Inferior parietal cortex (tissue), 1 donor: Measurements from ENCODE around the gene TAB2.

ENCODE experiments used
- DNase-seq: peaks from one replicate; pipeline ENCODE4 v3.0.0-alpha.2; 2016; ENCODE audit errors: extremely low spot score

The TAB2 gene

DNA sequence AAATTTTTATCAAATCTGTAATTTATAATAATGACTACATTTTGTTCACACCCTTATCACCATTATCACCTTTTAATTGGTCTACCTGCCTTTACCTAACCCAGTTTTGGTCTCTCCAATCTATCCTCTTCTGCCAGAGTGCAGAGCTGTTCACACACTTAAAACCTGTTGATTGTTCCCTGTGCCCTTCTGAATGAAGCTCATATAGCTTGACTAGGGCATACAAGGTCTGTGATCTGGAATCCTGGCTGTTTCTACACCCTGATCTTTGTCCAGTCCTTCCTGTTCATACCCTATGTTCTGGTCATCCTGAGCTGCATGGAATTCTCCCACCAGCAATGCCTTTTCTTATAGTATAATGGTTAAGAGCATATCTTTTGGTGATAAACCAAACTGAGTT is 53.6 kb downstream of the TAB2 start:
- DNase-seq: no peak

DNA sequence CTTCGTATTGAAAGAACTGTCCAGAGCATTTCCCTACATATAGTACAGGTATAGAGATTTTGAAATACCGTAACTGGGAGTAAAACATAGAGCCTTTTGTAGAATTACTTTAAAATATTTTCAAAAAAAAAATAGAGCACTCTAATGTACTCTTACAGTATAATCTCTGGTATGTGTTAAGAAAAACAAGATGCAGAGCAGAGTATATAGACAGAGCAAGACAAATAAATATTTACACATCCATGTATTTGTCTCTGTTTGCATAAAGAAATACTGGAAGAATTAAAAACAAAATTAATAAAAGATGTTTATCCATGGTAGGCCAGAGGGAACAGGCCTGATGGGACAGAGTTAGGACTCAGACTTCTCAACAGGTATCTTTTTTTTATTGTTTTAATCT is 54.5 kb downstream of the TAB2 start:
- no peak for DNase-seq

DNA sequence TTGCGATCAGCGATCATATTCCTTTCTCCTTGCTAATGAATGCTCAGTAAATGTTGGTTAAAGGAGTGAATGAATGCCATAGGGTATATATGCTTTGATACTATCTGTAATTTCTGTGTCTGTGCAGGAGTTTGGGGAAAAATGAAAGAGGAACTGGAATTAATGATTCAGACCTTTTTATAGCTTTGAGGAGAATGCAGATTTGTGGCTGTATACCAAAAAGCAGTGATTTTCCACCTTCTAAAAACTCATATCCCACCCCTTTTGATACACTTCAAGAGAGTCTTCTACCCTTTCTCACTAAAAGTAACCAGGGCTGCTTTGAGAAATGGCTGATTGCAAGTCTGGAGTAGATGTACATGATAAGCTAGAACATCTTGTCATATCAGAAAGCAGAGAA is 56.0 kb downstream of the TAB2 start:
- DNase-seq: no peak

DNA sequence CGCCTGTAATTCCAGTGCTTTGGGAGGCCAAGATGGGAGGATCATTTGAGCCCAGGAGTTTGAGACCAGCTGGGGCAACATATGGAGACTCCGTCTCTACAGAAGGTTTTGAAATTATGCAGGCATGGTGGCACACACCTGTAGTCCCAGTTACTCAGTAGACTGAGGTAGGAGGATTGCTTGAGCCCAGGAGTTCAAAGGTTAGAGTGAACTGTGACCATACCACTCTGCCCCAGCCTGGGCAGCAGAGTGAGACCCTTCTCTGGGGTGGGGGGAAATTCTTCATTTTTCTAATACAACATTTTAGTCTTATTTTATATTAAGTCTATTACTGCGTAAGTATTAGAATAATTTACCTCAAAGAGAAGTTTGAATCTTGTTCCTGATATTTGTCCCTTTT is 62.5 kb downstream of the TAB2 start:
- no peak for DNase-seq

DNA sequence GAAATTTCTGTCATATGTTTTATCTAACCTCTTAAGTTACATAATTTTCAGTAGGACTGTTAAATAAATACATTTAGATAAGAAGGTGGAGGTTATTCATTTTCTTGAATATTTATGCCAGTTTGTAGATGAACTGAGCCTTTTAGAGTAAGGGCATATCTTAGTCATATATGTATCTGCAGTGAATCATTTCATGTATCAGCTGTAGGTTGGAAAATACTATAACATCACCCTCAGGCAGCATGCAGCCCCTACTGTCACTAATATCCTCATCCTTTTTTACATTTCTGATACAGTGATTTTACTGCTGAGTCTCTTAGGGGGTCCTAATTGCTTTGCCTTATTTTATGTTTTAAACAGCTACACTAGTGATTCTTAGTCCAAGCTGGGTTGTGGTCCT is 63.0 kb downstream of the TAB2 start:
- no peak for DNase-seq

DNA sequence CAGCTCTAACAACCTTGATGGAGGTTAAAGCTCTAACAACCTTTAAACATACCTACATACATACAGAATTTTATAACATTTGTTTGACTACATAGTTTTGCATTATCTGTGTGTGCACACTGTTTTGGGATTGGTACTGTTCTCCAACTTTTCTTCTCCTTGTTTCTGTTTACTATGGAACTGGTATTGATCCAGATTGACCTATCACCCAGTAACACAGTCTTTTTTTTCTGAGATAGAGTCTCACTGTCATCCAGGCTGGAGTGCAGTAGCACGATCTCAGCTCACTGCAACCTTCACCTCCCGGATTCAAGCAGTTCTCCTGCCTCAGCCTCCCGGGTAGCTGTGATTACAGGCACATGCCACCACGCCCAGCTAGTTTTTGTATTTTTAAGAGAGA is 65.9 kb downstream of the TAB2 start:
- no peak for DNase-seq

DNA sequence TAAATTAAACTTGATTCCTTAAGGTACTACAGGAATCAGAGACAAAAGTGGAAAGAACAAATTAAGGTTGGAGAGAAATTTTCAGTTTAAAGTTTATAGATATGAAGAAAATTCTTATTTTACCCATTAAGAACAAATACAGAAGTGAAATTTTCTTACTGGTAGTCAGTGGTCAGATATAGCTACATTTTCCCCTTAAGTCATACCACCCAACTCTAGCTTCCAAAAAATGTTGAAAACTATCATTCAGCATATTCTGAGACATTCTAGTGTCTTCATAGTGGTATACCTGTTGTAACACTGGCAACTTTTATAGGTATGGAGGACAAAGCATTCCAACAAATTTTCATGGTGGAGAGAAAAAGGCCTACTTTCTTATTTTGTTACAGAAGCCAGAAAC is 67.0 kb downstream of the TAB2 start:
- DNase-seq: no peak

DNA sequence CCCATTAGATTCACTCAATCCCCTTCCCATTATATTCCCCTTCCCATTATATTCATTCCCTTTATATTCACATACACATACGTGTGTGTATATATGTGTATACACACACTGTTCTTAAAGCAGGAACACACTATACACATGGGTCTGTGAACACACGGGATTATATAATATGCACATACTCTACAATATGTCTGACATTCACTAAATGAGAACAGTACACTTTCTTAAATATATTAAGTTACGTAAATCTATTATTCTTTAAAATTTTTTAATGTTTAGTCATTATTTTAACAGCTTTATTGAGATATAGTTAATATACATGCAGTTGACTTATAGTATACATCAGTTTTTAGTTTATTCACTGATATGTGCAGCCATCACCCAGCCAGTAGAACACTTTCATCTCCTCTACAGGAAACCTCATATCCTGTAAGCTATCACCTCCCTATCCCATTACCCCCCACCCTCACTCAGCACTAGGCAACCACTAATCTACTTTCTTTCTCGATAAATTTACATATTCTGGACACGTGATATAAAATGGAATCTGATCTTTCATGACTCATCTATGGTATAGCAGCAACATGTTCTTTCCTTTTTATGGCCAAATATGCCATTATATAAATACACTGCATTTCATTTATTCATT is 68.6 kb downstream of the TAB2 start:
- DNase-seq: no peak

DNA sequence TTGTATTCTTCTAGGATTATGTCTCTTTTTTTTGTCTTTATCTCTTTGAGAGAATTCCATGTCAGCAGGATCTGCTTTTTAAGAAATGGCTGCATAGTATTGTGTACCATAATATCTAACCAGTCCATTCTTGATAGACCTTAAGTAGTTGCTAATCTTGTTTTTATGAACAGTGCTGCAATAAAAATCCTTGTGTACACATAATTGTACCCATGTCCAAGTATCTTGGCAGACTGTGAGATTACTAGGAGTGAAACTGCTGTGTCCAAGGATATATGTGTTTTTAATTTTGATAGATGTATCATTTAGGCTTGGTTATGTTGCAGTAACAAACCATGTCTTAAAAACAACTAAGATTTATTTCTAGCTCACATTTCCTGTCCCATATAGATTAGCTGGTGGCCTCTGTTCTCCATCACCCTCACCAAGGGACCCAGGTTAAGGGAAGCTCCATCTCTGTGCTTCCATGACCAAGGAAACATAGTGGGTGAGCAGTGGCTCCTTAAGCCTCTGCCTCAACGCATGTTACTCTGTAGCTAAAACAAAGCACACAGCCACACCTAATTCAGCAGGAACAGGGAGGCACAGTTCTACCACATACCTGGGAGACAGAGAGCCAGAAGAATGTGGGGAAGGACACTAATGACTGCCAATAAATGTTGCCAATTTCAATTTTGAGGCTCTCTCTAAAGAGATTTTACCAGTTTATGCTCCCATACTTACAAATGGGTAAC is 70.4 kb downstream of the TAB2 start:
- no peak for DNase-seq

DNA sequence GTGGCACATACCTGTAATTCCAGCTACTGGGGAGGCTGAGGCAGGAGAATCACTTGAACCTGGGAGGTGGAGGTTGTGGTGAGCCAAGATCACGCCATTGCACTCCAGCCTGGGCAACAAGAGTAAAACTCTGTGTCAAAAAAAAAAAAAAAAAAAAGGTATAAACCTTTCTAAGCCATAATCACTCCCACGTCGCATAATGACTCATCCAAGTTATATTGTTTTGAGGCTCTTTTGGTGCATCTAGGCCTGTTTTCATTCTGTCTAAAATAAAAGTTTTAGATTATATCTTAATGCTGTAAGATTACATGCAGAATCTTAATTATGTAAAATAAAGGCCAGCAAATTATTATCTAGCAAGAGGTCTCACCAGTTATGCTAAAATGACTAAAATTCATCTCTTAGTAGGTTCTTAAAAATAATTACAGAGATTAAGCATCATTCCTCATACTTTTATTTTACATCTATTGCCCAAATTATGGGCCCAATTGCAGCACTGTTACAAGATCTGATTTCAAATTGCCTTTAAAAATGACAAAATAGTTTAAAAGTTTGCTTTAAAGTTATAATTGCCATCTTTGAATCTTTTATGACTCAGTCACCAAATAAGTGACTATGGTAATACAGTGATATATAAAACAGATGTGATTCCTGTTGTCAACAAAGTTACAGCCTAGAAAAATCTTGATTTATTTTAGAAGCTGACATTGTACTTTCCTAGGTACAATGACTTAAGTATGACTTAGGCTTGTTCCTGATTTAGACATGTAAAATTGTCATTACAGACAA is 72.2 kb downstream of the TAB2 start:
- DNase-seq: no peak

DNA sequence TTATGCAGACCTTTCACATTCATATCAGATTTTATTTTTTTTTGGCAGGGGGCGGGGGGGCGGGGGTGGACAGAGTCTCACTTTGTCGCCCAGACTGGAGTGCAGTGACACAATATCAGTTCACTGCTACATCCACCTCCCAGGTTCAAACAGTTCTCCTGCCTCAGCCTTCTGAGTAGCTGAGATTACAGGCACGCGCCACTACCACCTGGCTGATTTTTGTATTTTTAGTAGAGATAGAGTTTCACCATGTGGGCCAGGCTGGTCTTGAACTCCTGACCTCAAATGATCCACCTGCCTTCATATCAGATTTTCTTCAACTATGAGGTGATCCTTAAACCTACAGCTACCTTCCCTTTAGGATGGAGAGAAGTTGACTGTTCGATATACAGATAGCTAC is 74.6 kb downstream of the TAB2 start:
- no peak for DNase-seq

DNA sequence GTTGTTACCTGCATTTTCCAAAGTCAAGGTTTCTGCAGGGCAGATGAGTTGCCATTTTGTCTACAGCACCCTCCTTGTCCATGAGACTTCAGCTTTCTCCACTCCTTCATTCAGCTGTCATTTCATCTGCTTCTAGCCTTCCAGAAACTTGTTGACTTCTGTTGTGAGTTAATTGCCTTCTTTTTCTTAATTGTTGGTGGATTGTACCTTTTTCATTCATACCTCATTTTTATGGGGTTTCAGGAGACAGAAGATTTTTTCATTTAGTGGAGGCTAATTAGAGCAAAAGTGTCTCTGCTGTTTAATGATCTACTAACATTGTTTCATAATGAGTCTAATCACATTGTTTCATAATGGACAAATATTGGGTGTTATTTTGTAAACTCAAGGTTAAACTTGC is 75.0 kb downstream of the TAB2 start:
- no peak for DNase-seq

DNA sequence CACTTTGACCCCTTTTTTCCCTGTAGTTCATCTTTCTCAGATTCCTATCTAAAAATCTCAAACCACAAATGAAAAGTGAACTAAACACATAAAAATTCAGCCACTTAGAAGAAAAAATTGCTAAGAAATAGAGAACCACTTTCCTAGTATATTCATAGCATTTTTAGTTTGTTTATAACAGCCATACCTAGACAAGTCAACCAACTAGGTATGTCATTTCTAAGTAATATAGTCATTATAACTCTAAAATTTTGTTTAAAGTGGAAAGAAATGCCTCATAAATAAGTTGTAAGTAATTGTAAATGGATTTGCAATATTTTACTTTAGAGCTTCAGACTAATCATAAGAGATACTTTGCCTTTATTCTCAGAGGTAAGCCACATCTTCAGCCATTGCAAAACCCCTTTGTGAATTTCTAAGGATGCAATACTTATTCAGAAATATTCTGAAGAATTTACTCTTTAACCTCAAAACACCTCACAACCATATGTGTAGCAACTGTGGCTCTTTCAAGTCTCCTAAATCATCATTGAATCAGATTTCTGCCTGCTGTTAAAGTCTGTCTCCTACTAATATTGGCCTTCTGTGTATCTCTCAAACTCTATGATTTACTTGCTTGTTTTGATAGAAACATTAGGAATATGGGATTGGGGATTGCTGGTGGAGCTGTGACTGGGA is 75.6 kb downstream of the TAB2 start:
- no peak for DNase-seq

DNA sequence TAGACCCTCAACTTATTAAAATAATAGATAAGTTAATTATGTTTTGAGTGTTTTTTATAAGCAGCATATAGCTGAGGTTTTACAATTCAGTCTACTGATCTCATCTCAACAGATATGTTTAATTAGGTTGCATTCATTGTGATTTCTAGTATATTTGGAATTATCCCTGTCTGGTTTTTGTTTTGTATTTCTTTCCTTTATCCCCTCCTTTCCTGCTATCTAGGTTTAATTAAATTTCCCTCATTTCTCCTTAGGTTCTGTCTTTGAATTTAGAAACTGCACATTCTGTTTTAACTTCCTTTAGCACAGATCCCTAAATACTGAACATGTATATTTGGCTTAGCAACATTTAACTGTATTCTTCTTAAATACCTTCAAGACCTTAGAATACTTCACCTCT is 77.7 kb downstream of the TAB2 start:
- no peak for DNase-seq

DNA sequence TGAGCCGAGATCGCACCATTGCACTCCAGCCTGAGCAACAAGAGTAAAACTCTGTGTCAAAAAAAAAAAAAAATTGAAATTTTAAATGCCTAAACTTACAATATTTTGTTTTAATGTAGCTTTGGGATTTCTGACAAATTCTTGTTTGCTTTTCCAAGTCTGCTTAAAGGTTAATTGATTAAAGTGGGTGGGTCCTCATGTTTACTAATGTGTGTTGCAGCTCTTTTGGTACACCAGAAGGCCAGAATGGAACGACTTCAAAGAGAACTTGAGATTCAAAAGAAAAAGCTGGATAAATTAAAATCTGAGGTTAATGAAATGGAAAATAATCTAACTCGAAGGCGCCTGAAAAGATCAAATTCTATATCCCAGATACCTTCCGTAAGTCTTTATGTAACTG is 79.9 kb downstream of the TAB2 start:
- DNase-seq: no peak

DNA sequence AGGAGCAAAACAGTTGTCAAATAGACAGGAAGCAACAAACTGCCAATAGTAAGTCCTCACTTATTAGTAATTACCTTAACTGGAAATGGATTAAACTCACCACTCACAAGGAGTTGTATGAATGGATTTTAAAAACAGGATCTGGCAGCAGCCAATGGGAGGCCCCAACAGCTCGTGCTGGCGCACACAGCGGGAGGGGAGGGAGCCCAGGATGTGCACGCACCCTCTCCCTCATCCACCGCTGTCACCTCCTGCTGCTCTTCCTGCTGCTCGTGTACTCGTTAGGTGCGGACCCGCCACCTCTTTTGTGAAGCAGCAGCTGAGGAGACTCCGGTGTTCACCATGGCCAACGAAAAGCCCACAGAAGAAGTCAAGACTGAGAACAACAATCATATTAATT is 82.5 kb downstream of the TAB2 start, which contains the start of gene SUMO4:
Gene SUMO4 (plus strand): TSS at position 213 of the 400 bp plus-strand sequence. CDS start 130 bp downstream, at position 343.
- DNase-seq: no peak

DNA sequence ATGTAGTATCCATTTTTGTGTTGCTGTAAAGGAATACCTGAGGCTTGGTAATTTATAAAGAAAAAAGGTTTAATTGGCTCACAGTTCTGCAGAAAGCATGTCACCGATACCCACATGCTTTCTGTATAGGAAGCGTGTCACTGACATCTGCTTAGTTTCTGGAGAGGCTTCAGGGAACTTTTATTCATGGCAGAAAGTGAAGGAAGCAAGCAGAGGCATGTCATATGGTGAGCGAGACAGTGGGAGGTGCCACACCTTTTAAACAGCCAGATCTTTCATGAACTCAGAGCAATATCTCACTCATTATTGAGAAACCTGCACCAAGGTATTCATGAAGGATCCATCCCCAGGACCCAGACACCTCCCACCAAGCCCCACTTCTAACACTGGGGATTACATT is 86.0 kb downstream of the TAB2 start:
- DNase-seq: no peak

DNA sequence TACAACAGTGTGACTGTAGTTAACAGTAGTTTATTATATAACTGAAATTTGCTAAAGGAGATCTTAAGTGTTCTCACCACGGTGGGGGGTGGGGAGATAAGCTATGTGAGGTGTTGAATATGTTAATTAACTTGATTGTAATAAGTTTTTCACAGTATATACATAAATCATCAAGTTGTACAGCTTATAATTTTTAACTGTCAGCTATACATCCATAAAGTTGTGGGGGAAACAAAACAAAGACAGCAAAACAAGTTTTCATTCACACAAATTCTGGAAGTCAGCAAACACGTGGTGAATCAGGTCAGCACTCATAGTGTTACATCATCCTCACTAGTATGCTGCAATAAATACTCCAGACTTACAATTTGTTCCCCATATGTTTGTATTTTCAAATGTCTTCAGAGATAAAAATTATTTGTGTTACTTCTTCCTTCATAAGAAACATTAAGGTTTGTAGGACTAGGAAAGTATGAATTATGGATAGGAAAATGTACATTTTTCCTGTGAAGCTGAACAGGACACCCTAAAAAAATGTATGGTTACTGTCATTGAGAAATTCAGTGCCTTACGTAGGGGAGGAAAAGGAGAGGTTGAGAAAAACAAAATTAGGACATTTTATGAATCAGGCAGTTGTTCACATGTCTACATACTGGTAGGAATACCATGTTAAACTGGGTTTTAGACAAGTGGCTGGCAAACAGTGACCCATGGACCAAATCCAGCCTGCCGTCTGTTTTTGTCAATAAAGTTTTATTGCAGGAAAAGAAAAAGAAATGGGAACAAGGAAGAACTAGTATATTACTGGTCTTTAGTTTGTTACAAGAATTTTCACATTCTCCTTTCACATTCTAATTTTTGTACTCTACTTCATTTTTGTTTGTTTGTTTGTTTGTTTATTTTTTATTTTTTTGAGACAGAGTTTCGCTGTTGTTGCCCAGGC is 88.6 kb downstream of the TAB2 start:
- DNase-seq: no peak

DNA sequence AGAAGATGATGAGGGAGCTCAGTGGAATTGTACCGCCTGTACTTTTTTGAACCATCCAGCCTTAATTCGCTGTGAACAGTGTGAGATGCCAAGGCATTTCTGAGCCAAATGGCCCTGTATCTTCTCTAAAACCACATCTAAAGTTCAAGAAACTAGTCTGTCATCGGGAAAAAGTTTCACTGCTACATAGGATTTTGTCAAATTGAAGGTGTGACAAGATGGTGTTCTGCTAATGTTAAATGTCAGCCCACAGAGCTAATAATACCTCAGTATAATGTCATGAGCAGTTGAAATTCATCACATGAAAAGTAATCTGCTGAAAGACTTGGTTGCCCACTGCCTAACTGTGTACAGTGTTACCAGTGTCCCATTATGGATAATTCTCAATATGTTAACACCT is 92.1 kb downstream of the TAB2 start:
- DNase-seq: no peak

DNA sequence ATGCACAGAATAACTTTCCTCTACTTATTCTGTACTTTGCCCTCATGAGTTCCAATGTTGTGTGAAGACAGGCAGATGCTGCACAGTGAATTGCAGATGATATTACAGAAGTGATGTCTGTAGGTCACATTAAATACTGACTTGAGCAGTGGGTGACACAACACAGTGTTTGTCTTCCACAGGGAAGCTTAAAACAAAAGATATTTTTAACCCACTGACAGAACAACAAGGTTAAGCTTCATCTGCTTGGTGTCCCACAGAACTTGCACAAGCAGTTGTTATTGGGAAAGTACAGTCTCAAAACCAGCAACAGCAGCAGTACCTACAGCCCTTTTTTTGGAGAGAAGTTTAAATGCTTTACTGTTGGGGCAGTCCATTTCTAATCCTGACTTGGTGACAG is 93.0 kb downstream of the TAB2 start:
- DNase-seq: no peak

DNA sequence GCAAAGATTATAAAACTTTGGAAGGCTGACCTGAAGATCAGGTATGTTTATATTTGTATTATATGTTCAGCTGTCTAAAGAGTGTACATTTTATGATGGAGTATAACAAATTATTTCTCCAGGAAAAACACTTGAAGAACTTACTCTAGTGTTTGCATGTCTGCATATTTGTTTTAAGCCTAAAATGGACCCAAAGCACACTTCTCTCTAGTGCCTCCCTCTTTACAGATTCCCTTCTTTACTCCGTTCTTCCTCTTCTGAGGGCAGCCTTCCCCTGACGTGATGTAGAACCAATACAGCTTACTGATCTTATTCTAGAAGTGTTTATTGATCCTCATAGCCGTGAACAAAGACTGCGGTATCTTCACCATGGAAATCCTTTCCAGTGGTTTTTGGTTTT is 96.5 kb downstream of the TAB2 start:
- no peak for DNase-seq
